ENCODE data around the gene SPTBN1.

GRCh38 chr2:54573537-54573919 lies 117.4 kb downstream of the SPTBN1 start:
- TF ChIP-seq CTCF (IDR thresholded peaks at IDR 0.05) (no peak), POLR2A (IDR thresholded peaks at IDR 0.05) (no peak)
